Left renal pelvis (tissue), 4 donors: ENCODE results near the gene FGF18. TPM values are rescaled to one million over a fixed set of nuclear protein-coding genes. Genes with fewer than 3 reads are reported as not detected.

Source experiments
- DNase-seq, 4 donors: peaks; one replicate each; pipeline ENCODE4 v3.0.0-alpha.2; 2013; ENCODE audit warnings: low read depth in 4 of 4, low spot score in 3 of 4
- polyA plus RNA-seq, 4 donors: library from polyadenylated mRNA; unstranded; fragments of 120-200 nt; gene quantifications; one replicate each; pipeline ENCODE4 v1.2.1, GENCODE V29; 2013; ENCODE audit not compliant: insufficient read length in 4 of 4

Gene FGF18
- polyA plus RNA-seq, 4 donors, result 0.27 to 6.8 (median 0.62) TPM

GRCh38 chr5:171462928-171463861 is 43.7 kb downstream of the FGF18 start:
- no peak for DNase-seq

GRCh38 chr5:171463862-171464229 is 44.4 kb downstream of the FGF18 start:
- no peak for DNase-seq

DNA sequence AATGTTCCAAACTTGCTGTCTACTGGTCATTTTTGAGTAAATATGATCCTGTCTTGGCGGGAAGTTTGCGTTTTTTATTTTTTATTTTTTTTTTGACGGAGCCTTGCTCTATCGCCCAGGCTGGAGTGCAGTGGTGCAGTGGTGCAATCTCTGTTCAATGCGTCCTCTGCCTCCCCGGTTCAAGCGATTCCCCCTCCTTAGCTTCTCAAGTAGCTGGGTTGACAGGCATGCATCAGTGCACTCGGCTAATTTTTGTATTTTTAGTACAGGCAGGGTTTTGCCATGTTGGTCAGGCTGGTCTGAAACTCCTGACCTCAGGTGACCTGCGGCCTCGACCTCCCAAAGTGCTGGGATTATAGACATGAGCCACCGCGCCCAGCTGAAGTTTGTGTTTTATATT is 45.4 kb downstream of the FGF18 start:
- no peak for DNase-seq

DNA sequence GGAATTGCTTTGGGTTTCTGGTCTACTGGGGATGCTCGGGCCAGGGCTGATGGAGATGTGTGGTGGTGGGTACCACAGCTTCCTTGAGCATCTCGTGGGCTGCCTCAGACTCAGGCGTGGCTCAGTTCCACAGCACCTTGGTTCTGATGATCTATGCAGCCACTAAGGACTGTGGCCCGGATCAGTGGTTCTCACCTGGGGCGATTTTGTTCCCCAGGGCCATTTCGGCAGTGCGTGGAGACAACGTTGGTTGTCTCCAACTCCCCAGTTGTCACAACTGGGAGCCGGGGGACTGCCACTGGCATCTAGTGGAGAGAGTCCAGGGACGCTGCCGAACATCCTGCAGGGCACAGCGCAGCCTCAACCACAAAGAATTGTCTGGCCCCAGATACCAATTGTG is 47.7 kb downstream of the FGF18 start:
- DNase-seq, result no peak

DNA sequence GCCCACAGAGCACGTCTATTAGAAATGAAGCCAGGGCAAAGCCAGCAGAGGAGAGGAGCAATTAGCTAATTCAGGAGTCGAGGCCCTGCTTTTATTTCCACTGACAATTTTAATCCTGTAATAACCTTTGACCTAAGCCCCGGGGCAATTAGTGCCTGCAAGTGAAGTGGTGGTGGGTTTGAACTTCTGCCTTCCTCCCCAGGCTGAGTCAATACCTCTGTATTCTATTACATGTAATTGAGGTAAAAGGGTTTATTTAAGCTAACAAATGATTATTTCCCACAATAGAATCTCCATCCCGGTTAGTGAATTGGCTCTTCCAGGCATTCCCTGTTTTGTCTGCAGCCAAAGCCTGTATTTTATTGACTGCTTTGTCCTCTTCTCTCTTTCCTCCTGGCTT is 49.9 kb downstream of the FGF18 start:
- no peak for DNase-seq

DNA sequence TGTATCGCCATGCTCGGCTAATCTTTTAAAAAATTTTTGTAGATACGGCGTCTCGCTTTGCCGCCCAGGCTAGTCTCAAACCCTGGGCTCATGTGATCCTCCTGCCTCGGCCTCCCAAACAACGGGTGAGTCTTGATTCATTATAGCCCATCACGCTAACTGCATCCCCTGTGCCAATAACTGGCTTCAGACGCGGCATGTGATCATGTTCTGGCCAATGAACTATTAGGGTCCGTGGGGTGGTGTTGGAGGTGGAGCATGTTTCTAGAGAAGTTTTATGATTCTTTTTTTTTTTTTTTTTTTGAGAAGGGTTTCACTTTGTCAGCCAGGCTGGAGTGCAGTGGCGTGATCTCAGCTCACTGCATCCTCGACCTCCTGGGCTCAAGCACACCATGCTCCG is 51.0 kb downstream of the FGF18 start:
- DNase-seq, result no peak

DNA sequence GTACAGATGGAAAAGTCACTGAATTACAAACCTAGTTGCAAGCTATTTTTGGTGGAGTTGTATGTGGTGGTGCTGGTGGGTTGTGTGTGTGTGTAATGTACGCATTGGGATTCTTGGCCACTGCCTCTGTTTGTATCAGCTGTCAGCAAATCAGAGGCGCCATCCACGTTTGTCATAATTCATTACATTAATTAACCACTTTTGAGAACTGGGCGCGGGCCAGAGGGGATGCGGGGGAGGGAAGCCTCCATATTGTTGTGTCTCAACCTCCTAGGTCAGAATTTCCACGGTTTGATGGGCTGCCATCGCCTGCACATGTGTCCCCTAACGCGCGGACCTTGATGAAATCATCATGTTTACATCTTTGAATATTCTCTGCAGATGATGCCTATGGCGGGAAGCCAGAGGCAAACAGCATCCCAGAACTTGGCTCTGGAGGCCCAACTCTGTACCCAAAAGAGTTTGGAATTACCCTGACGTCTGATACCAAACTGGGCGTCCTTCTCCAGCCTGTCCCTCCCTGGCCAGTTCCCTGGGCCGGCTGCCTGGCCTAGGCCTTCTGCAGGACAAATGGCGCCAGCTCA is 54.9 kb downstream of the FGF18 start:
- DNase-seq, result no peak

DNA sequence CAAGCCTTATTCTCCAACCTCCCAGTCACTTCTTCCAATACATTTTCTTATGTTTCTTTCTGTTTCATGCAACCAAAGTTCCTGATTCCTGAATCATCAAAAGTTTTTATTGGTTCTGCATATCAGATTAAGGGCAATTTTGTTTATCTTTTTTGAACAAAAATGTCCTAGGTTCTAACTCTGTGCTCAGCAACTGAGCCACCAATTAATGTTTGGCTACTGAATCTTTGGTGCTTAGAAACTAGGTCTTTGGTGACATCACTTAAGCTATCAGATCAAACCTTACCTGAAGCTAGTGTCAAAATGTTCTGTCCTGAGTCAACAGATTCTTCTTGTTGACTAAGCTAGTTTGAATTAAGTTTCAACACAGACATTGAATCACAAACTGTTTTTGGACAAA is 56.1 kb downstream of the FGF18 start:
- no peak for DNase-seq

GRCh38 chr5:171476701-171477100 is 57.3 kb downstream of the FGF18 start:
- no peak for DNase-seq

DNA sequence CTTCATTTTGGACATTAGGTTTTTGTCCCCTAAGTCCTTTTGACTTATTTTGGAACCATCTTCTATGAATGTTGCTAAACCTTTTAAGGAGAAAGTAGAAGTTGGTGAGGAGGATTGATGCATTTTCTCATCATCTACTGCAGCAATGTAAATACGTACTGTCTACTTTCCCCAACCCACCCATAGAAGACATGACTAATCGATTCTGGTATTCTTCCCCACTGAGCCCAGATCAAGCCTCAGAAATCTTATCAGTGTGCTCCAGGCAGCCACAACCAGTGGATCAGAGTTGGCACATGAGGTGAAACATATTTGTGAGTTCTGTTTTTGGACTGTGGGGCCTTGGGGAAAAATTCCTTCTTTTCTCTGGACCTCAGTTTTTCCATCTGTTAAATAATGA is 57.7 kb downstream of the FGF18 start:
- DNase-seq, result no peak

GRCh38 chr5:171477666-171478065 is 58.2 kb downstream of the FGF18 start:
- DNase-seq, result no peak

GRCh38 chr5:171478946-171479775 is 59.7 kb downstream of the FGF18 start:
- no peak for DNase-seq

DNA sequence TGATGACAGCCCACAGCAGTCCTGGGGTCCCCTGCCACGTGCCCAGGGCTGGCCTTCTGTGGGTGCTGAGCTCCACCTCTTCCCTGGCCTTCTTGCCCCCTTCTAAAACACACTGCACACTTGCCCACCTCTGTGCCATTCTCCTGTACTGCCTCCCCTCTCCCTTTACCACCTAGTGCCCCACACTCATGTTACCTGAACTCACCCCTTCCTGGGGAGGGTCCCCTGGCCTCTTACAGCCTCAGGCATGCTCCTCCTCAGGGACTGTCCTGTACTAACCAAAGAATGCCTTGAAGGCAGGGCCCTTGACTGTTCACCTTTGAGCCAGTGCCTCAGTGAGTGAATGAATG is 60.3 kb downstream of the FGF18 start:
- DNase-seq, result no peak

GRCh38 chr5:171480239-171480638 is 60.8 kb downstream of the FGF18 start:
- DNase-seq, result no peak

GRCh38 chr5:171481571-171482433 is 62.4 kb downstream of the FGF18 start:
- DNase-seq, result no peak

DNA sequence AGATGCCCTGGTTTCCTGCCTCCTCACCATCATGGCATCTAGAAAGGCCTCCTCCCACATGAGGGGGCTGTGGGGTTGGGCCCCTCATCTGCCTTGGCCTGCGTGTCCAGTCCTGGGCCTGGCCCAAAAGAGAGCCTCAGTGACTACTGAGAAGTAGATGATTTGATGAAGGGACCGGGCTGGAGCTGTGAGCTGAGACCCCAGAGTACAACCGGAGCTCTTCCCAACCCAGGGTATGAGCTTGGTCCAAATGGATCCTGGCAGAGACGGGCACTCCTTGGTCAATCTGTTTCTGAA is 62.9 kb downstream of the FGF18 start:
- no peak for DNase-seq

DNA sequence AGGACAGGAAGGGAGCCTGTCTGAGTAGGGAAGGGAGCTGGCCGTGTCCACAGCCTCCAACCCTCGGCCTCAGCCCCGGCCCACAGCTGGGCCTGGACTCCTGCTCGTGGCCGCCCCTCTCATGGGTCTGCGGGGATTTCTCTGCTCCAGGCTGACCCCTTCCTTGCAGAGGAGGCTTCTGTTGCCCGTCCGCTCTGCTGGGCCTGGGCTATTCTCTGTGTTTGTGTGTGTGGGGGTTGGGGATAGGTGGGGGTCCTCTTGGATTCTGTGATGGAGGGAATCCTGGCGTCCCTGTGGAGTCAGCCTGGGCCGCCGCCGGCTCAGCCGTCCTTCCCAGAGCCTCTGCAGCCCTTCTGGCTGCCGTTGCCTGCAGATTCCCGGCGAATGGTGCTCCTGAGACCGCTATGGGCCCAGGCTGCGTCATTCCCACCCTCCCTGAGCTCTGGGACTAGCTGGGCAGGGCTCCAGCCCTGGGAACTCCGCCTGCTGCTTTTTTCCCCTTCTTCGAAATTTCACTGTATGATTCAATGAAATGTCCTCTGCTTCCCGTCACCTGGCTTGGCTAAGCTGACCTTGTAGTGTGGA is 64.2 kb downstream of the FGF18 start:
- no peak for DNase-seq

- no peak for DNase-seq
Observed at GRCh38 chr5:171484460-171484899, 65.0 kb downstream of the FGF18 start.

DNA sequence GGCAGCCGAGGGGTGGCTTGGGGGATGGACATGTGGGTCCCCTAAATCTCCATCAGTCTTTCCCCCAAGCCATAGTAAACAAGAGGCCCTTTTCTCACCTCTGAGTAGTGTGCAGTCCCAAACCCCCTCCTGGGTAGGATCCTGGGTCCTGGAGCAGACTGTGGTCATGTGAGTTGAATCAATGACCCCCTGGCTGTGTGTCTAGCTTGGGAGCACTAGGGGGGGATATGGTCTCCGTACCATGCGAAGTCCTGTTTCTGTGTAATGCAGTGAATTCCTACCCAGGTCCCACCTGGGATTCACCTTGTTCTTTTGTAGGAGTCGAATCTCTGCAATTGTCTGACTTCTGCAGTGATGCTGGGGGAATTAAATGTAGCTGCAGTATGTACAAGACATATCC is 66.2 kb downstream of the FGF18 start:
- DNase-seq, result no peak

DNA sequence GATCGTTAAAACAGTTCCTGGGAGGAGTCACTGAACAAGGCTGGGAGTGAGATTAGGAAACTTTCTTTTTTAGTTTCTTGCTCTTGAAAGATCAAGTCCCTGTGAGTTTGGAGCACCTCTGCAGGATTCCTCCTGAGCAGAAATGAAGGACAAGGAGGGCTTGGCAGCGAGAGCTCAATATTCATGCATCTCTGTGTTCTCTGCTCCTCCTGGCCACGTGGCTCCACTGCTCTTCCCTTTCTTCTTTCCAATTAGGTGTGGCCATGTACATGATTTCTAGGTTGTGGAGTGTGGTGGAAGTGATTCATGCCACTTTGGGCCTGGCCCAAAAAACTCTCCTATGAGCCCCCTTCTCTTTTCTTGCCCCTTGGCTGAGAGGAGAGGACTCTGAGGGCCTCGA is 67.2 kb downstream of the FGF18 start:
- DNase-seq, result no peak
